Thoracic aorta (tissue), 2 donors: ENCODE results near the gene STAM. TPM values are rescaled to one million over a fixed set of nuclear protein-coding genes. Genes with fewer than 3 reads are reported as not detected.

Experiments
- ATAC-seq: fragments of 150-250 bp; one replicate; pipeline ENCODE4 v1.8.0; 2017; ENCODE audit warnings: low read depth; ENCODE audit not compliant: insufficient number of reproducible peaks, low FRiP score
- DNase-seq: peaks from one replicate; pipeline ENCODE4 v3.0.0-alpha.2; 2020; ENCODE audit warnings: low spot score
- H3K27ac ChIP-seq, 2 donors: fragments of 200-600 bp; sonication (generic); 1 replicate in 1 of 2; 2 replicates in 1 of 2; pipeline ENCODE4 v1.5.1; 2016; ENCODE audit warnings: mild to moderate bottlenecking in 2 of 2, moderate library complexity in 2 of 2
- H3K27me3 ChIP-seq: fragments of 200-600 bp; sonication (generic); replicated peaks from 2 replicates; pipeline ENCODE4 v1.6.0; 2016; ENCODE audit warnings: mild to moderate bottlenecking; ENCODE audit not compliant: insufficient read depth
- H3K36me3 ChIP-seq: fragments of 200-600 bp; sonication (generic); one replicate; pipeline ENCODE4 v1.5.1; 2016
- H3K4me1 ChIP-seq, 2 donors: fragments of 200-600 bp; sonication (generic); 1 replicate in 1 of 2; 2 replicates in 1 of 2; pipeline versions ENCODE4 v1.5.1 to v1.6.0; 2016; ENCODE audit warnings: low read depth in 2 of 2, mild to moderate bottlenecking in 1 of 2; ENCODE audit not compliant: control insufficient read depth in 1 of 2
- H3K4me3 ChIP-seq: fragments of 200-600 bp; sonication (generic); 2 replicates; pipeline ENCODE4 v1.5.1; 2016; ENCODE audit warnings: mild to moderate bottlenecking
- H3K9me3 ChIP-seq: fragments of 200-600 bp; sonication (generic); 2 replicates; pipeline ENCODE4 v1.5.1; 2016
- total RNA-seq, 2 donors: library from RNA; depleted of rRNA; stranded (reverse); fragments of >200 nt; gene quantifications; one replicate each; pipeline versions ENCODE4 v1.1.0 to v1.2.3, GENCODE V29; 2016
- TF ChIP-seq, protein P1 (sequence below): fragments of 200-600 bp; sonication (generic); IDR thresholded peaks from one replicate; pipeline ENCODE4 v1.5.1; 2019; ENCODE audit warnings: antibody characterized with exemption

Gene STAM
- total RNA-seq, 2 donors from 2014 or later: 26.1 to 28.4 TPM

GRCh38 chr10:17709492-17709891 is 65.5 kb downstream of the STAM start:
- ATAC-seq (no peak), DNase-seq (no peak)
- Histone ChIP-seq H3K4me3 (no peak overlapping the region), H3K9me3 (no peaks in the 10 kb centered on the region), H3K27ac (no peak overlapping the region), H3K36me3 (peaks cover 33% of the 10 kb centered on the region), H3K27me3 (no peaks in the 10 kb centered on the region), H3K4me1 (no peaks in the 10 kb centered on the region)
- TF ChIP-seq, protein P1, sequence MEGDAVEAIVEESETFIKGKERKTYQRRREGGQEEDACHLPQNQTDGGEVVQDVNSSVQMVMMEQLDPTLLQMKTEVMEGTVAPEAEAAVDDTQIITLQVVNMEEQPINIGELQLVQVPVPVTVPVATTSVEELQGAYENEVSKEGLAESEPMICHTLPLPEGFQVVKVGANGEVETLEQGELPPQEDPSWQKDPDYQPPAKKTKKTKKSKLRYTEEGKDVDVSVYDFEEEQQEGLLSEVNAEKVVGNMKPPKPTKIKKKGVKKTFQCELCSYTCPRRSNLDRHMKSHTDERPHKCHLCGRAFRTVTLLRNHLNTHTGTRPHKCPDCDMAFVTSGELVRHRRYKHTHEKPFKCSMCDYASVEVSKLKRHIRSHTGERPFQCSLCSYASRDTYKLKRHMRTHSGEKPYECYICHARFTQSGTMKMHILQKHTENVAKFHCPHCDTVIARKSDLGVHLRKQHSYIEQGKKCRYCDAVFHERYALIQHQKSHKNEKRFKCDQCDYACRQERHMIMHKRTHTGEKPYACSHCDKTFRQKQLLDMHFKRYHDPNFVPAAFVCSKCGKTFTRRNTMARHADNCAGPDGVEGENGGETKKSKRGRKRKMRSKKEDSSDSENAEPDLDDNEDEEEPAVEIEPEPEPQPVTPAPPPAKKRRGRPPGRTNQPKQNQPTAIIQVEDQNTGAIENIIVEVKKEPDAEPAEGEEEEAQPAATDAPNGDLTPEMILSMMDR: no peak

DNA sequence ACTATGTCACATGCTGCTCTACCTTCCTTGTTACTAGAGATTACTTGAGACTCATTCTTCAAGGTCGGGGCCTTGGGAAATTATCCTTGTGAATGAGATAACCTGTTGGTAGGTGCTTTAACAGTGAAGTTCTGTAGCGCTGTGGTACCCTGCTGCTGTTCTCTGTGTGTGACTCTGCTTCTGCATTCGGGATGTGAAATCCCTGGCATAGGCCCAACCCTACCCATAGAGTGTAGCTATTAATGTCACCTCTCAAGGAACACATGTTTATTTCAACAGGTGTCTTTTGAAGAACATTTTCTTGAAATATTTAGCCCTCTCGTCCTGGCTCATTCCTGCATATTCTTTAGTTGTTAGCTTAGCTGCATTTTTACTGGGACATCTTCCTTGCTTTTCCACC is 66.2 kb downstream of the STAM start:
- H3K27ac ChIP-seq: no peak overlapping the region
- no peaks in the 10 kb centered on the region for H3K9me3 ChIP-seq
- ATAC-seq (no peak), DNase-seq (no peak)
- no peaks in the 10 kb centered on the region for H3K27me3 ChIP-seq
- H3K4me1 ChIP-seq: no peaks in the 10 kb centered on the region
- peaks cover 38% of the 10 kb centered on the region for H3K36me3 ChIP-seq
- TF ChIP-seq, protein P1: no peak
- no peak overlapping the region for H3K4me3 ChIP-seq

GRCh38 chr10:17712053-17712452 is 68.1 kb downstream of the STAM start:
- ATAC-seq: no peak

DNA sequence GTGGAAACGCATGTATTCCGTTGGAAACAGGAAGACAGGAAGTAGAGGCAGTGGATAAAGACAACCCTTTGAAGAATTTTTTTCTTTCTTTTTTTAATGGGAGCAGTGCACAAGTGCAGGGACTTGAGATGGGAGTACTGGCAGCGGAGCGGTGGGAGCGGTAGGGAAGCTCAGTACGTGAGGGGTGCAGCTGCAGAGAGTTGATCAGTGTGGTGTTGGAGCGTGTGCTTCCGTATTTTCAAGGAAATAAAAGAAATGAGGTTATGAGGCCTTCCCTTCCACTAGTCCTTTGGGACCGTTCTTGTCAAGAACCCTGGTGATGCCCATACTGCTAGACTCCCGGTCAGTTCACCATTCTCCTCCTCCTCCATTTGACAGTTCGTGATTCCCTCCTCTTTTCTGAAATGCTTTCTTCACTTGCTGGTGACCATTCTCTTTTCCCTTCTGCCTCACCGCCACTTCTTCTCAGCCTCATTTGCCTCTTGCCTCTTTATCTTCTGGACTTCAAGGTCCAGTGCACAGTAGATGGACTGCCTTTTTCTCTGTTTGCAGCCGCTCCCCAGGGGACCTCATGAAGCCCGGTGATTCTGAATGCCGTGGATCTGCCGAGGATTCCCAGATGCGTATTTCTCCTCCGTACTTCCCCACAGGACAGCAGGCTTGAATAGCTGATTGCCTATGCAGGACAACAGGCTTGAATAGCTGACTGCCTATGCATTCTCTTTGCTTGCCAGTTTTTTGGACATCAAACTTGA is 68.9 kb downstream of the STAM start:
- Histone ChIP-seq H3K27me3 (no peaks in the 10 kb centered on the region), H3K4me3 (no peak overlapping the region), H3K36me3 (peaks cover 39% of the 10 kb centered on the region), H3K27ac (no peak overlapping the region), H3K4me1 (no peaks in the 10 kb centered on the region), H3K9me3 (no peaks in the 10 kb centered on the region)
- ATAC-seq (no peak), DNase-seq (no peak)
- TF ChIP-seq, protein P1: no peak

More at GRCh38 chr10:17712053-17712452, 68.1 kb downstream of the STAM start:
- Histone ChIP-seq H3K4me3 (no peak overlapping the region), H3K36me3 (peaks cover 33% of the 10 kb centered on the region), H3K27ac (no peak overlapping the region), H3K27me3 (no peaks in the 10 kb centered on the region), H3K9me3 (no peaks in the 10 kb centered on the region), H3K4me1 (no peaks in the 10 kb centered on the region)
- TF ChIP-seq, protein P1: no peak
- DNase-seq: no peak

GRCh38 chr10:17713758-17714157 is 69.8 kb downstream of the STAM start:
- no peaks in the 10 kb centered on the region for H3K27me3 ChIP-seq
- TF ChIP-seq, protein P1: no peak
- H3K36me3 ChIP-seq: peaks cover 37% of the 10 kb centered on the region
- DNase-seq (no peak), ATAC-seq (no peak)
- no peak overlapping the region for H3K4me3 ChIP-seq
- H3K9me3 ChIP-seq: no peaks in the 10 kb centered on the region
- no peak overlapping the region for H3K27ac ChIP-seq
- no peaks in the 10 kb centered on the region for H3K4me1 ChIP-seq
